ENCODE measurements around the gene GID8.

DNA sequence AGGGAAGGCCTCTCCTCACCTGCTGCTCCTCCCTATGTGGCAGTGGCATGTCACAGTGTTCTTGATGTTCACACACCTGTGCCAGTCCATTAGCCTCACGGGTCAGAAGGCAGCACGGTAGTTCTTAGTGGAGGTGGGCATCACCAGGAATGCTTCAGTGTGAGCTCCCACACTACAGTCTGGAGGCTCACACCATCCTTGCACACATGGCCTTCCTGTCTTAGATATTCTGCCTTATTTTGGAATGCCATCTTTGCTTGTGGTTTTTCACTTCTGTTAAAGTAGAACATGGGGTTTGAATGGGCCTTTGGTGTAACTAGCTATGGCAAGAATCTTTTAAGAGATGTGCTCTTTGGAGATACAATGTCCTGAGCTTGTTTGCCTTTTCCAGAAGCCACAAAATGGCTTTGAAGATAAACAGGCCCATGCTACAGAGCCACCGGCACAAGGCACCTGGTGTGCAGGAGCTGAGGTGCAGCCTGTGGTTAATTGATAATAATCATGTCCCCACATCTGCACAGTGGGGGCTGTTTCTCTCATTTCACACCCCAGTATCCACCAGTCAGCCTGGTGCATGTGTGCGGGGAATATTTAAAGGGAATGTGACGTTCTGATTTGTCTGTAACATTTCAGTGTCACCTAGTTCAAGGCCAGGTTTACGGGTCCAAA, 11.3 kb downstream of the GID8 start:
- TF ChIP-seq POLR2A (IDR thresholded peaks at IDR 0.05): no peak
- TF ChIP-seq, protein P1, sequence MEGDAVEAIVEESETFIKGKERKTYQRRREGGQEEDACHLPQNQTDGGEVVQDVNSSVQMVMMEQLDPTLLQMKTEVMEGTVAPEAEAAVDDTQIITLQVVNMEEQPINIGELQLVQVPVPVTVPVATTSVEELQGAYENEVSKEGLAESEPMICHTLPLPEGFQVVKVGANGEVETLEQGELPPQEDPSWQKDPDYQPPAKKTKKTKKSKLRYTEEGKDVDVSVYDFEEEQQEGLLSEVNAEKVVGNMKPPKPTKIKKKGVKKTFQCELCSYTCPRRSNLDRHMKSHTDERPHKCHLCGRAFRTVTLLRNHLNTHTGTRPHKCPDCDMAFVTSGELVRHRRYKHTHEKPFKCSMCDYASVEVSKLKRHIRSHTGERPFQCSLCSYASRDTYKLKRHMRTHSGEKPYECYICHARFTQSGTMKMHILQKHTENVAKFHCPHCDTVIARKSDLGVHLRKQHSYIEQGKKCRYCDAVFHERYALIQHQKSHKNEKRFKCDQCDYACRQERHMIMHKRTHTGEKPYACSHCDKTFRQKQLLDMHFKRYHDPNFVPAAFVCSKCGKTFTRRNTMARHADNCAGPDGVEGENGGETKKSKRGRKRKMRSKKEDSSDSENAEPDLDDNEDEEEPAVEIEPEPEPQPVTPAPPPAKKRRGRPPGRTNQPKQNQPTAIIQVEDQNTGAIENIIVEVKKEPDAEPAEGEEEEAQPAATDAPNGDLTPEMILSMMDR (IDR thresholded peaks at IDR 0.05): no peak

Data from uterus (tissue), 2 donors.